Mucosa of rectum (tissue), 2 donors: Measurements from ENCODE around the gene ZNF319.

Experiments used
- H3K27ac ChIP-seq, 2 donors: one replicate each; pipeline ENCODE4 v1.7.0; 2013; ENCODE audit warnings: inconsistent platforms in 2 of 2, low read depth in 2 of 2, low read length in 2 of 2
- H3K27me3 ChIP-seq, 2 donors: one replicate each; pipeline ENCODE4 v1.7.0; 2013; ENCODE audit warnings: low read length in 2 of 2; ENCODE audit not compliant: control insufficient read depth in 2 of 2, insufficient read depth in 2 of 2
- H3K36me3 ChIP-seq, 2 donors: one replicate each; pipeline ENCODE4 v1.7.0; 2013; ENCODE audit warnings: low read length in 2 of 2; ENCODE audit not compliant: control insufficient read depth in 2 of 2, insufficient read depth in 2 of 2
- H3K4me1 ChIP-seq, 2 donors: one replicate each; pipeline ENCODE4 v1.7.0; 2013; ENCODE audit warnings: low read length in 2 of 2, mild to moderate bottlenecking in 1 of 2; ENCODE audit not compliant: control insufficient read depth in 2 of 2, insufficient read depth in 2 of 2
- H3K4me3 ChIP-seq, 2 donors: one replicate each; pipeline ENCODE4 v1.7.0; 2013; ENCODE audit warnings: low read length in 2 of 2
- H3K9ac ChIP-seq, 2 donors: one replicate each; pipeline ENCODE4 v1.7.0; 2013; ENCODE audit warnings: low read length in 2 of 2, low read depth in 1 of 2, mild to moderate bottlenecking in 1 of 2
- H3K9me3 ChIP-seq, 2 donors: one replicate each; pipeline ENCODE4 v1.7.0; 2013; ENCODE audit warnings: low read length in 2 of 2; ENCODE audit not compliant: control insufficient read depth in 2 of 2
- donor health status: healthy.
- donor health status: Normal muscosa, but diverticular disease.

ZNF319 gene

DNA sequence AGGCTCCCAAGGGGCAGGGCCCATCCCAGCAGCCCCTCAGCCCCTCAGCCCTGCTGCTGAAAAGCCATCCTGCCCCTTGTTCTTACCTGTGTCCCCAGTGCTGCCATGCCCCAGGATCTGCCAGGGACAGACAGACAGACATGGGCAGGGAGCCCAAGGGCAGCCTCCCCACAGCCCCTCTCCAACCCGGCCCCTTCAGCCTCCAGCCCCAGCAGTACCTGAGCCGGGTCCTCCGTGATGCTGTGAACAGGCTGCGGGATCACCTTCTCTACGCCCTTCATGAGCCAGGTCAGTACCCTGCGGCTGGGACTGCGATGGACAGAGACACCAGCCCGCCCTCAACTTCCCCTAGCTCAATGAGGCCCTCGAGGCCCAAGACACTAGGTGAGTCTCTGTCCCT, 37.7 kb downstream of the ZNF319 start:
- Histone ChIP-seq H3K27ac (no peak overlapping the region), H3K27me3 (no peaks in the 10 kb centered on the region), H3K9ac (no peak overlapping the region), H3K36me3 (no peaks in the 10 kb centered on the region), H3K4me1 (no peaks in the 10 kb centered on the region), H3K4me3 (no peak overlapping the region), H3K9me3 (no peaks in the 10 kb centered on the region)

DNA sequence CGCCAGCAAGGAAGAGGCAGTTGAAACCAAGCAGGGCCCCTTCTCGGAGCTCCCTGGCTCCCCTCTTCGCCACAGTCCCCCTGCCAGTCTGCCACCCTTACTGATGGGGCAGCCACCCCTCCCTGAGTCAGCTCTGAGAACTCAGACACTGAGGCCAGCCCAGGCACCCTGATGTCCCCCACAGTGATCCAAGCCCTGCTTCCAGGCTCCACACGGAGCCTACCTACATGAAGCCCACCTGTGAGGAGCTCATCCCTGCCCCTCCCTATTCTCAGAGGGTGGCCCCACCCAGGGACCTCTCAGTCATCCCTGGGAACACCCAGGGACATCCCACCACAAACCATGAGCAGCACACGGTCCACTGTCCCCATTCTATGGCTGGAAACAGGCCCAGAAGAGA, 38.4 kb downstream of the ZNF319 start:
- Histone ChIP-seq H3K9ac (no peak overlapping the region), H3K27me3 (no peaks in the 10 kb centered on the region), H3K4me1 (no peaks in the 10 kb centered on the region), H3K27ac (no peak overlapping the region), H3K36me3 (no peaks in the 10 kb centered on the region), H3K9me3 (no peaks in the 10 kb centered on the region), H3K4me3 (no peak overlapping the region)

DNA sequence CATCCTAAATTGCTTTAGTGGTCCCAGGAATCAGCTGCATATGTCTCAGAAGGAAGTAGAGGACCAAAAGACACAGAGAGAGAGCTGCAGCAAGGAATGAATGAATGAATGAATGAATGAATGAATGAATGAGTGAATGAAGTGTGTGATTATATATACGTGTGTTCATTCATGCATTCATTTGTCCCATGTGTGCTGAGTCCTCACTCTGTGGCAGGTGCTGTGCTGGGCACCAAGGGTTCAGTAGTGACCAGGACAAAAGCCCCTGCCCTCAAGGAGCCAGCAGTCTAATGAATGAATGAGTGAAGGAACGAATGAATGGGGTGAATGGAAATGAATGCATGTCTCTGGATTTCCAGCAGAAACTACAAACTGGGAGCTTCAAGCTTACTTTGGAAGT, 38.9 kb downstream of the ZNF319 start:
- Histone ChIP-seq H3K9ac (no peak overlapping the region), H3K9me3 (no peaks in the 10 kb centered on the region), H3K36me3 (no peaks in the 10 kb centered on the region), H3K27ac (no peak overlapping the region), H3K4me3 (no peak overlapping the region), H3K27me3 (no peaks in the 10 kb centered on the region), H3K4me1 (no peaks in the 10 kb centered on the region)

DNA sequence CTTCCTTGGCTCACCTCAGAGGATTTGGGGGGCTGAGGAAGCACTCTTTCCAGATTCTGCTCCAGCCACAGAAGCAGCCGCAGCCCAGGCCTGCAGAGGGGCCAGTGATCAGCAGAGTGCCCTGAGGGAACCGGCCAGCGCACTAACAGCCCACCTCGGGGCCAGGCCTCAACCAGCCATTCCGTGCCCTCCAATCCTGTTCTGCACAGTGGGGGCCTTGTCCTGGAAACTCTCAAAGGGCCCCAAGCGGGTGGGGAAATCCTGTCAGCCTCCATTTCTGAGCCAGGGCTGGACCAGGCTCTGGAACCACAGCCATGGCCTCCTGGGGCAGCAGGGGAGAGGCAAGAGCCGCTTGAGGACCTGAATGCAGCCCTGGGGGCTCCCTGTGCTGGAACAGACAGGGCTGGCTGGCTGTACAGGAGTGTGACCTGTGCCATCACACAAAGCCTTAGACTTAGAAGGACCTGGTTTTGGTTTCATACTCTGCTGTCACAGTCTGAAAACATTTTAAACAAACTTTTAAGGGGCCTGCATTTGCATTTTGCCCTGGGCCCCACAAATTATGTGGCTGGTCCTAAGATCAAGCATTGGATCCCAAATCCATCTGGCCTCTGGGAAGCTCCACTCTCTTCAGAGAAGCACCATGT, 39.5 kb downstream of the ZNF319 start:
- no peak overlapping the region for H3K9ac ChIP-seq
- H3K36me3 ChIP-seq = no peaks in the 10 kb centered on the region
- no peaks in the 10 kb centered on the region for H3K9me3 ChIP-seq
- no peak overlapping the region for H3K4me3 ChIP-seq
- no peaks in the 10 kb centered on the region for H3K4me1 ChIP-seq
- no peaks in the 10 kb centered on the region for H3K27me3 ChIP-seq
- H3K27ac ChIP-seq = no peak overlapping the region

DNA sequence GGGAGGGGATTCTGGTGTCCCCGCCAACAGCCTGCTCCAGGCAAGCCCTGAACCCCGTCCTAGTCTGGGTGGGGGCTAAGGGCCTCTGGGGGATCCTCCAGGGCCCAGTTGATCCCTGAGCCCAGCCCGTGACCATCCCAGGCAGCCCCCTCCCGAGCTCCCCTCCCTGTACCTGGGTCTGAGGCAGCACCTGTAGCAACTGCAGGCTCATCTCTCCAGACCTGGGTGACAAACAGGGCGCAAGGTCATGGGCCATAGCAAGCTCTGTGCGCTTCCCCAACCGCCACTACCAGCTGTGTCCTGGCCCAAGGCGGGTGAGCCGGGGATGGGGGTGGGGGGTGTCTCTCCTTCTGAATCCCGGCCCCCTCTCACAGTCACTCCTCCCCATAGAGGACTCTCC, 40.2 kb downstream of the ZNF319 start:
- Histone ChIP-seq H3K4me1 (no peaks in the 10 kb centered on the region), H3K4me3 (no peak overlapping the region)

DNA sequence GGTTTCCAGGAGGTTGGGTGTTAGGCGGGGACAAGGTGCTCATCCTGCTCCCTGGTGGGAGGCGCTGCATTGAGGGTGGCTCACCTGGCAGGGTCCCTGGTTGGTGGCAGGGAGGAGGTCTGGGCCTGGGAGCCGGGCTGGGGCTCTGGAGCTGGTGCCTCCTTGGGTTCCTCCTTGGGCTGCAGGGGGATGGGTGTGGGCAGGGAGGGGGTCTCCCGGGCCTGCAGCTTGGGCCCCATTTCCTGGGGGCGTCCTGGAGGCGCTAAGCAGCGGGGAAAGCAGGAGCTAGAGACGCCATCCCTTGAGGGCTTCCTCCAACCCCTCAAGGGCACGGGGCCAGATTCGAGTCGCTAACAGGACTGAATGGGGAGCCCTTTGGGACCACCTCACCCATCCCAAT, 40.7 kb downstream of the ZNF319 start:
- no peak overlapping the region for H3K4me3 ChIP-seq
- no peaks in the 10 kb centered on the region for H3K27me3 ChIP-seq
- no peaks in the 10 kb centered on the region for H3K36me3 ChIP-seq
- H3K4me1 ChIP-seq = no peaks in the 10 kb centered on the region
- H3K9me3 ChIP-seq = no peaks in the 10 kb centered on the region
- no peak overlapping the region for H3K27ac ChIP-seq
- H3K9ac ChIP-seq = no peak overlapping the region

More for the DNA sequence above, 40.2 kb downstream of the ZNF319 start:
- Histone ChIP-seq H3K27me3 (no peaks in the 10 kb centered on the region), H3K9ac (no peak overlapping the region), H3K36me3 (no peaks in the 10 kb centered on the region), H3K27ac (no peak overlapping the region), H3K9me3 (no peaks in the 10 kb centered on the region)

DNA sequence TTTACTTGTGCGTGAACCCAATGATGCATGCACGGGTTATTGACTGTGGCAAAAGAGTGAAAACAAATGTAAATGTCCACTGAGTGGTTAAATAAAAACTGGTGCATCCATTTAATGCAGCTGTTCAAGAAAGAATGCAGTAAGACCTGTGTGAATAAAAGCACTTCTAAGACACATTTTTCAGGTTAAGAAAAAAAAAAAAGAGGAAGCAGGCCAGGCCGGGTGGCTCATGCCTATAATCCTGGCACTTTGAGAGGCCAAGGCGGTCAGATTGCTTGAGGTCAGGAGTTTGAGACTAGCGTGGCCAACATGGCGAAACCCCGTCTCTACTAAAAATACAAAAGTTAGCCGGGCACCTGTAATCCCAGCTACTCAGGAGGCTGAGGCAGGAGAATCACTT, 41.4 kb downstream of the ZNF319 start:
- Histone ChIP-seq H3K9ac (no peak overlapping the region), H3K27ac (no peak overlapping the region), H3K4me3 (no peak overlapping the region), H3K4me1 (no peaks in the 10 kb centered on the region), H3K36me3 (no peaks in the 10 kb centered on the region), H3K27me3 (no peaks in the 10 kb centered on the region), H3K9me3 (no peaks in the 10 kb centered on the region)

DNA sequence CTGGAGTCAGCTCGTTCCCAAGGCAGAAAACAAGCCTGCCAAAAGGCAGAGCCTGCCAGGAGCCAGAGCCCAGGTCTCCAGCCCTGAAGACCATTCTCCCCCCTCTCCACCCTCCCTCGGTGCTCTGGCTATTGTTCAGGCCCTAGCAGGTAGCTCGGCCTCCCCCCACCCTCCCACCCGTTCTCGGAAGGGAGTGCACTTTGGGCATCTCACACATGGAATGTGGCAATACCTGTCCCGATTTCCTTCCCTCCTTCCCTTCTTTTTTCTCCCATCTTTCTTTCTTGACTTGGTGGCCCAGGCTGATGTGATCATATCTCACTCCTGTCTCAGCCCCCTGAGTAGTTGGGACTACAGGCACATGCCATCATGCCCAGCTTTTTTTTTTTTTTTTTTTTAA, 41.9 kb downstream of the ZNF319 start:
- H3K4me3 ChIP-seq = no peak overlapping the region
- no peak overlapping the region for H3K27ac ChIP-seq
- no peak overlapping the region for H3K9ac ChIP-seq
- H3K27me3 ChIP-seq = no peaks in the 10 kb centered on the region
- no peaks in the 10 kb centered on the region for H3K9me3 ChIP-seq
- no peaks in the 10 kb centered on the region for H3K36me3 ChIP-seq
- H3K4me1 ChIP-seq = no peaks in the 10 kb centered on the region

DNA sequence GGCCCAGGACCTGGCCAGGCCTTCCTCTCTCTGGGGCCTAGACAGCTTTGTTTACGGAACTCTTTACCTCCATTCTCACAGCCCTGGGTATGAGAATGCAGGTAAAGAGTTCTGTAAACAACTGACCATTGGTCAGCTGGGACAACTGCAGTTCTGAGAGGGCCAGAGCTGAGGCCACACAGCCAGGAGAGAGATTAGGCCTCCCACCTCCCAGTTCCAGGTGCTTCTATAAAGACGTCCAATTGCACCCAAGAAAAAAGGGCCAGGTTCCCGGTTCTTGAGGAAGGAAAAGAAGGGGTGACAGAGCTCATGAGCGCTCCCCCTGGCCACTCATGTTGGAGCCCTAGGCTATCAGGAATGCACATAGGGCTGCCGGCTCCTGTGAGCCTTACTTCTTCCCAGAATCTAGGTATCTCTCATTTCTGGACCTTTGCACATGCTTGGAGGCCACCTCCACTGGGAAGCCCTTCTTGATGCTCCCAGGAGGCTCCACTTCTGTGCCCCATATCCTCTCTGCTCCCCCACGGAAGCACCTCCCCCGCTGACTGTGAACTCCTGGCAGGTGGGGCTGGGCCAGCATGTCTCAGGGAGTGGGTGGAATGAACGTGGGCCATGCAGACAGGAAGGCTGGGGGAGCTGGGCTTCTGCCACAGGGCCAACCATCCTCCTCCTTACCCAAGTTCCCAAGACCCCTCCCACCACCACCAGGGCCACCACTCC, 42.6 kb downstream of the ZNF319 start:
- Histone ChIP-seq H3K9ac (no peak overlapping the region), H3K4me1 (no peaks in the 10 kb centered on the region), H3K27ac (no peak overlapping the region), H3K9me3 (no peaks in the 10 kb centered on the region), H3K36me3 (no peaks in the 10 kb centered on the region), H3K4me3 (no peak overlapping the region), H3K27me3 (no peaks in the 10 kb centered on the region)

DNA sequence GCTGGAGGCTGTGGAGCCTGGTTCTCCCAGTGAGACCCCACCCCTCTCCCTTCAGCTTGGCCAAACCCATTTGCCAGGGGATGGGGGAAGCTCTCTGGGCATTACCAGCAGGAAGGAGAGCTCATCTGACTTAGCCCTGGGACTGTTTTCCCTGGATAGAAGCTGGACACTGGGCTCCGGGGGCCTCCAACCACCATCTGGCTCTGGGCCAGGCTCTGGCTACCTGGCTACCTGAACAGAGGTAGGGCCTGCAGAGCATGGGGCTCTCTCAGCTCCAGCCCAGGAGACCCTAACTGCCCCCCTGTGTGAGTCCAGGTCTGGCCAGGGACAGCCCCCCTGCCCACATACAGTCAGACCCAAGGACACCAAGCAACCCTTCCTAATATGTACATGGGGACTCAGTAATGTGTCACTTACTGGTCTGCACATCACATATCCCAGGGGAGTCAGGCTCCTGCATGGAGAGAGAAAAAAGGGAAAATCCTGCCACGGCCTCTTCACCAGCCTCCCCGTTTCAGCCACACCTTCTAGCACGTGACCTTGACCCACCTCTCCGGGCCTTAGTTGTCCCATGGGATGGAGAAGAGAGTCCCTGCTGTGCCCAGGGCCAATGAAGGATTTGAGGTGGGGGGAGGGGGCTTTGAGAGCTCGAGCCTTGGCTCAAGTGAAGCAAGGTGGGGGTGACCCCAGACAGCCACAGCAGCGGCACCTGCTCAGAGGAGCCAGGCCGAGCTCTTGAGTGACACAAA, 43.4 kb downstream of the ZNF319 start:
- no peak overlapping the region for H3K9ac ChIP-seq
- no peaks in the 10 kb centered on the region for H3K27me3 ChIP-seq
- no peaks in the 10 kb centered on the region for H3K36me3 ChIP-seq
- no peaks in the 10 kb centered on the region for H3K4me1 ChIP-seq
- no peak overlapping the region for H3K4me3 ChIP-seq
- no peak overlapping the region for H3K27ac ChIP-seq
- no peaks in the 10 kb centered on the region for H3K9me3 ChIP-seq
